OCI-LY1 (cell line): ENCODE data around the gene TFEB.

Experiments
- H2AFZ ChIP-seq: fragments of 200-600 bp; sonication (generic), shearing (Covaris generic); 2 replicates; pipeline ENCODE4 v1.6.0; 2014; ENCODE audit warnings: antibody characterized with exemption, mild to moderate bottlenecking, low read length
- H3F3A ChIP-seq: fragments of 200-600 bp; sonication (generic), shearing (Covaris generic); 2 replicates; pipeline ENCODE4 v1.6.0; 2014; ENCODE audit warnings: mild to moderate bottlenecking, antibody characterized with exemption, low read length, moderate library complexity; ENCODE audit not compliant: insufficient read depth
- H3K27ac ChIP-seq: fragments of 200-600 bp; sonication (generic); 2 replicates; pipeline ENCODE4 v1.5.1; 2014; ENCODE audit warnings: low read length, mixed run types, mild to moderate bottlenecking, low read depth; ENCODE audit not compliant: poor library complexity, severe bottlenecking
- H3K27me3 ChIP-seq: fragments of 200-600 bp; sonication (generic); 2 replicates; pipeline ENCODE4 v1.6.0; 2014; ENCODE audit warnings: antibody characterized with exemption, mild to moderate bottlenecking, low read length, moderate library complexity; ENCODE audit not compliant: insufficient read depth
- H3K36me3 ChIP-seq: fragments of 200-600 bp; sonication (generic); 2 replicates; pipeline ENCODE4 v1.6.1; 2014; ENCODE audit warnings: mild to moderate bottlenecking, antibody characterized with exemption, low read length, moderate library complexity, mixed read lengths; ENCODE audit not compliant: insufficient read depth
- H3K4me1 ChIP-seq: fragments of 200-600 bp; sonication (generic); 2 replicates; pipeline ENCODE4 v1.5.1; 2014; ENCODE audit warnings: mild to moderate bottlenecking, low read length, moderate library complexity; ENCODE audit not compliant: insufficient read depth, severe bottlenecking
- H3K4me2 ChIP-seq: fragments of 200-600 bp; sonication (generic), shearing (Covaris generic); 2 replicates; pipeline ENCODE4 v1.6.1; 2014; ENCODE audit warnings: low read length
- H3K4me3 ChIP-seq: fragments of 200-600 bp; sonication (generic); 2 replicates; pipeline ENCODE4 v1.5.1; 2014; ENCODE audit warnings: low read length, low read depth, mild to moderate bottlenecking, mixed read lengths; ENCODE audit not compliant: poor library complexity, severe bottlenecking
- H3K79me2 ChIP-seq: fragments of 200-600 bp; shearing (Covaris generic); 2 replicates; pipeline ENCODE4 v1.6.1; 2016; ENCODE audit warnings: mixed run types, low read length, mixed read lengths; ENCODE audit not compliant: insufficient read depth
- H3K9ac ChIP-seq: fragments of 200-600 bp; sonication (generic), shearing (Covaris generic); 2 replicates; pipeline ENCODE4 v1.6.1; 2014; ENCODE audit warnings: mild to moderate bottlenecking, low read length, mixed read lengths
- H3K9me2 ChIP-seq: fragments of 200-600 bp; sonication (generic), shearing (Covaris generic); 2 replicates; pipeline ENCODE4 v1.6.1; 2014; ENCODE audit warnings: low read depth, mild to moderate bottlenecking, low read length, mixed read lengths
- H3K9me3 ChIP-seq: fragments of 200-600 bp; shearing (Covaris generic); 2 replicates; pipeline ENCODE4 v1.6.1; 2014; ENCODE audit warnings: low read length, mixed read lengths
- H4K20me1 ChIP-seq: fragments of 200-600 bp; sonication (generic), shearing (Covaris generic); 2 replicates; pipeline ENCODE4 v1.6.0; 2016; ENCODE audit warnings: mild to moderate bottlenecking, low read length; ENCODE audit not compliant: insufficient read depth
- EZH2 ChIP-seq: fragments of 200-600 bp; sonication (generic), shearing (Covaris generic); IDR thresholded peaks from 2 replicates; pipeline ENCODE4 v1.8.0; 2017; ENCODE audit warnings: borderline replicate concordance, mixed run types, mild to moderate bottlenecking, antibody characterized with exemption, low read length, moderate library complexity, mixed read lengths
- TF ChIP-seq, protein P1 (sequence below): fragments of 200-600 bp; sonication (generic), shearing (Covaris generic); IDR thresholded peaks from 2 replicates; pipeline ENCODE4 v1.5.1; 2017; ENCODE audit warnings: mild to moderate bottlenecking, antibody characterized with exemption, low read length, moderate library complexity, mixed read lengths

The TFEB gene

DNA sequence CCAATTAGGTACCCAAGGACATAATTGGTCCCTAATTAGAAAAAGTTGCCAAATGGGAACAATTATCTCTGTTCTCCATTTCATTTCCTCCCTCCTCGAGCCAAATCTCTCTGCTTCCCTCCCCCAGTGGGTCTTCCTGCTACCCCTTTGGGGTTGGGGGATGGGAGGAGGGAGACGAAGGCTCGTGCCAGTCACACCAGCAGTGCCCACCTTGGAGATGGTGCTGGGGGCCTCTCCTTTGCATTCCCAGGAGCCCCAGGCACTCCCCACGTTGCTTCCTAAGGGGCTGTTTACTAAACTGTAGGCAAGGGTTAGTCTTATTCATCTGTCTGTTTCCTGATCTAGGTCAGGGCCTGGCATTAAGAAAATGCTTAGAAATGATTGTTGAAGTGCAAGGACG lies 64.0 kb downstream of the TFEB start:
- no peaks in the 10 kb centered on the region for H3K4me1 ChIP-seq
- H3K4me3 ChIP-seq: no peak overlapping the region
- no peaks in the 10 kb centered on the region for H3K9me2 ChIP-seq
- no peaks in the 10 kb centered on the region for H3K79me2 ChIP-seq
- H3K27me3 ChIP-seq: peaks cover 14% of the 10 kb centered on the region
- no peak overlapping the region for H3K4me2 ChIP-seq
- H3K36me3 ChIP-seq: no peaks in the 10 kb centered on the region
- TF ChIP-seq, protein P1, sequence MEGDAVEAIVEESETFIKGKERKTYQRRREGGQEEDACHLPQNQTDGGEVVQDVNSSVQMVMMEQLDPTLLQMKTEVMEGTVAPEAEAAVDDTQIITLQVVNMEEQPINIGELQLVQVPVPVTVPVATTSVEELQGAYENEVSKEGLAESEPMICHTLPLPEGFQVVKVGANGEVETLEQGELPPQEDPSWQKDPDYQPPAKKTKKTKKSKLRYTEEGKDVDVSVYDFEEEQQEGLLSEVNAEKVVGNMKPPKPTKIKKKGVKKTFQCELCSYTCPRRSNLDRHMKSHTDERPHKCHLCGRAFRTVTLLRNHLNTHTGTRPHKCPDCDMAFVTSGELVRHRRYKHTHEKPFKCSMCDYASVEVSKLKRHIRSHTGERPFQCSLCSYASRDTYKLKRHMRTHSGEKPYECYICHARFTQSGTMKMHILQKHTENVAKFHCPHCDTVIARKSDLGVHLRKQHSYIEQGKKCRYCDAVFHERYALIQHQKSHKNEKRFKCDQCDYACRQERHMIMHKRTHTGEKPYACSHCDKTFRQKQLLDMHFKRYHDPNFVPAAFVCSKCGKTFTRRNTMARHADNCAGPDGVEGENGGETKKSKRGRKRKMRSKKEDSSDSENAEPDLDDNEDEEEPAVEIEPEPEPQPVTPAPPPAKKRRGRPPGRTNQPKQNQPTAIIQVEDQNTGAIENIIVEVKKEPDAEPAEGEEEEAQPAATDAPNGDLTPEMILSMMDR: no peak
- no peak for TF ChIP-seq EZH2
- no peak overlapping the region for H3K27ac ChIP-seq
- H3K9me3 ChIP-seq: no peaks in the 10 kb centered on the region
- no peak overlapping the region for H2AFZ ChIP-seq
- no peaks in the 10 kb centered on the region for H3F3A ChIP-seq
- no peak overlapping the region for H3K9ac ChIP-seq
- no peaks in the 10 kb centered on the region for H4K20me1 ChIP-seq

DNA sequence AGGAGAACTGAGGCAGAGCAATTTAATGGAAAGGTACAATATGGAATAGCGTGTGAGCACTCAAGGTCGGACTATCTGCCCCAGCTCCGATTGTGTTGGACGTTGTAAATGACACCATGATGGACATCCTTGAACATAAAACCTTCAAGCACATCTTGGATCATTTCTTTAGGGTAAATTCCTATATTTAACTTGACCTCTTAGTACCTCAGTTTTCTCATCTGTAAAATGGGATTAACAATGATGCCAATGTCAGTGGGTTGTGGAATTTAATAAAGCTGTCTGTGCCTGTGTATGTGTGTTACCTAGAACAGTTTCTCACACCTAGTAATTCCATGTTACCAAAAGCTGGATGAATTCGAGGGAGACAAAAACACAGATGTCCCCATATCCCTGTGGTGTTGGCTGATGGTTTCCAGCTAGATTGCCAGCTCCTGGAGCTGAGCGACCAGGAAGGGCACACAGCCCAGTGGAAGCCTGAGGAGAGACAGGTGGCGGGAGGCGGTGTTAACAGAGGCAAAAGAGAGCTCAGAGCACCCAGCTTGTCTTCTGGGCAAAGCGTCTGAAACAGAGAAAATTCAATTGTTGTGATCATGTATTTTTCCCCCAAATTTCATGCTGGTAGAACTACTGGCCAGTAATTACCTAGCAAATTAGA lies 64.6 kb downstream of the TFEB start:
- Histone ChIP-seq H2AFZ (no peak overlapping the region), H4K20me1 (no peaks in the 10 kb centered on the region), H3K9me3 (no peaks in the 10 kb centered on the region), H3K9ac (no peak overlapping the region), H3K79me2 (no peaks in the 10 kb centered on the region), H3K27me3 (peaks cover 14% of the 10 kb centered on the region), H3K9me2 (no peaks in the 10 kb centered on the region), H3K4me2 (no peak overlapping the region), H3K36me3 (no peaks in the 10 kb centered on the region), H3K4me1 (no peaks in the 10 kb centered on the region), H3F3A (no peaks in the 10 kb centered on the region), H3K4me3 (no peak overlapping the region), H3K27ac (no peak overlapping the region)
- TF ChIP-seq EZH2: no peak
- TF ChIP-seq, protein P1: no peak

DNA sequence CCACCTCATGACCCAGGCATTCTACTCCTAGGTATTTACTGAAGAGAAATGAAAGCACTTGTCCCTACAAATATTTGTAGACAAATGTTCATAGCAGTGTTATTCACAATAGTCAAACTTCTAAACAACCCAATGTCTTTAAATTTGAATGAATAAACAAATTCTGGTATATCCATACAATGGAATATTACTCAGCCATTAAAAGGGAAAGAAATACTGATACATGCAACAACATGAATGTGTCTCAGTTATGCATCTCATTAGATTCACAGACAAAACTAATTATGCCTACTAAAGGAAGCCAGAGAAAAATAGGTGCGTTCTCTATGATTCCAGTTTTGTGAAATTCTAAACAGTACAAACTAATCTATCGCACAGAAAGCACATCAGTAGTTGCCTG lies 66.4 kb downstream of the TFEB start:
- Histone ChIP-seq H3K27me3 (peaks cover 8% of the 10 kb centered on the region), H3K9me2 (no peaks in the 10 kb centered on the region), H2AFZ (no peak overlapping the region), H3F3A (no peaks in the 10 kb centered on the region), H4K20me1 (no peaks in the 10 kb centered on the region), H3K9me3 (no peaks in the 10 kb centered on the region), H3K4me1 (no peaks in the 10 kb centered on the region), H3K9ac (no peak overlapping the region), H3K36me3 (no peaks in the 10 kb centered on the region), H3K79me2 (no peaks in the 10 kb centered on the region), H3K27ac (no peak overlapping the region), H3K4me3 (no peak overlapping the region), H3K4me2 (no peak overlapping the region)
- TF ChIP-seq, protein P1: no peak
- TF ChIP-seq EZH2: no peak
